ENCODE measurements around the gene CTPS2. TPM values are rescaled to one million over a fixed set of nuclear protein-coding genes. Genes with fewer than 3 reads are reported as not detected.

Gene CTPS2
- polyA plus RNA-seq, 3 donors = 34.8 to 43.6 (median 42.4) TPM

Other genes starting within 250 kb of the CTPS2 start
- gene S100G, start 62.5 kb downstream of the CTPS2 start, polyA plus RNA-seq (ENCODE audit: insufficient read length in 3 of 3) = not detected
- 10 to 100 TPM; 29.2 to 43.5 (median 39.5) TPM for gene SYAP1, start 6.9 kb upstream of the CTPS2 start, polyA plus RNA-seq (ENCODE audit: insufficient read length in 3 of 3)
- gene TXLNG, start 73.8 kb upstream of the CTPS2 start, polyA plus RNA-seq (ENCODE audit: insufficient read length in 3 of 3) = 10 to 100 TPM; 15.4 to 20.1 (median 19.8) TPM
- gene RBBP7, start 157.7 kb upstream of the CTPS2 start, polyA plus RNA-seq (ENCODE audit: insufficient read length in 3 of 3) = 100 to 1,000 TPM; 205 to 232 (median 206) TPM
- gene REPS2, start 234.0 kb upstream of the CTPS2 start, polyA plus RNA-seq (ENCODE audit: insufficient read length in 3 of 3) = 10 to 100 TPM; 11.8 to 20.3 (median 17.9) TPM